HG03097 (cell line): Measurements from ENCODE around the gene ELL2.
"Not testable (repeated sequence)": the region's sequence is repeated elsewhere in the genome, so short reads cannot be mapped to it uniquely, and the experiment has no call there.

Experiments used
- ATAC-seq: cut with Tn5 transposase; IDR thresholded peaks from one replicate; pipeline ENCODE4 v1.9.1; 2021; ENCODE audit not compliant: unreplicated experiment, low FRiP score

ELL2 gene

DNA sequence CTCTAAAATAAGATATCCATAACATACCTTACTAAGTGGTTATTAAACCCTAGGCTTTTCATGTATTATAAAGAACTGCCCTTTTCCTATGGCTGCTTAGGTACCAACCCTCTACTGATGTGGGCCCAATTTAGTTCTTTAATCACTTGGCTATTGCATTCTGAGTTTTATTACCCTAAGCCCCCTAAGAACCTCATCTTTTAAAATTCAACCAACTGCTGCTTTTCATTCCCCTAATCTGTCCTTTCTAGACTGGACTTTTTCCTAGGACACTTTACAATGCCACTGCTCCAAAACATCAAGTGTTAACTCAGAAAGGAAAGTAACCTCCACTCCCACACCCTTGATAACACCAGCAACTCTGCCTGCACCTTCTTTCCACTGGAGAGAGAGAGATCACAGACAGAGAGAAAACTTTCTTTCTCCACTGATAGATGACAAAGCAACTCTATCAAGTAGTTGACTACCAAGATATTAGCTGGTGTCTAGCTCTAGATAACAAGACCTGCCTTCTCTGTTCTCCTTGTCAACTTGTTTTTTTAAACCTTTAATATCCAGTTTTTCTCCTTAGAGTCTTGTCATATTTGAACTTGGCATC is 27.3 kb downstream of the ELL2 start:
- no peak for ATAC-seq

DNA sequence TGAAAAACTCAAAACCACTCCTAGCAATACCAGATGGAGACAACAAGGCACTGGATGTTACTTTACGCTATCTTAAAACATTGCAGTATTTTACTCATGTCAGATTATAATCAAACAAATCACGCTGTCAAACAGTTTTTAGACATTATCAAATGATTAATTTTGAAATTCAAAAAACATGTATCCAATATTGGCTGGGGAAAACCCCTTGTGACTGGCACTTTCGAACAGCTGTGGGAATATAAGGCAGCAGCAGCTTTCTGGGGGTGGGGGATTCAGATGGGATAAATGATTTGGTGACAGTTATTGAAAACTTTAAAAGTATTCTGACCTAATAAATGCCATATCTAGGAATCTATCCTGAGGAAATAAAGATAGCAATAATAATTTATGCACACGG is 28.7 kb downstream of the ELL2 start:
- no peak for ATAC-seq

DNA sequence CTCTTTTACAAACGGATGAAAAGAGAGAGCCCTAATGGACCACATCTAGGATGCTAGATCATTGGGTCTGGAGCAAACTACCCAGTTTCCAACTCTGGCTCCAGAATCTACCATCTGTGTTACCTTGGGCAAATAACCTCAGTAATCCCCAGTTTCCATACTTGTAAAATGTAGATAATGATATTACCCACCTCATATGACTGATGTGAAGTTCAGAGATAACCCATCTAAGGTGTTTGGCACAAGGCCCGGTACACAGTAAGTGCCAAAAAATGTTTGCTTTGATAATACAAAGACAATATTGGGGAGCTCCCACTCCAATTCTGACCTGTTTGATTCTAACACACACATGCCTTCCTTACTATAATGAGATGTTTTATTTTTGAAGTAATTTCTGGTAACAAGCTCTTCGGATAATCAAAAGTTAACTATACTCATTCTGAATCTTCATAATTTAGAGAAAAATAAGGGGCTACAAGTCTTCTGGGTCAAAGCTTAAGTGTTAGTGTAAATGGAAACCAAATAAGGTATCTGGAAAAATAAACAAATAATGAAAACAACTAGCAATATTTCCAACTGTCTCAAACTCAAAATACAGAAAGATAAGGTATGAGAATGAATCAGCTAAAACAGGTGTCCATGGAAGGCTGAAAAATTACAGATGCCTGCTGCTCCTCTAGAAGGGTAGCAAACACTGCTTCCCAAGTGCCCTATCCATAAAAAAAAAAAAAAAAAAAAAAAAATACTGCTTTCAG is 30.4 kb downstream of the ELL2 start:
- no peak for ATAC-seq

DNA sequence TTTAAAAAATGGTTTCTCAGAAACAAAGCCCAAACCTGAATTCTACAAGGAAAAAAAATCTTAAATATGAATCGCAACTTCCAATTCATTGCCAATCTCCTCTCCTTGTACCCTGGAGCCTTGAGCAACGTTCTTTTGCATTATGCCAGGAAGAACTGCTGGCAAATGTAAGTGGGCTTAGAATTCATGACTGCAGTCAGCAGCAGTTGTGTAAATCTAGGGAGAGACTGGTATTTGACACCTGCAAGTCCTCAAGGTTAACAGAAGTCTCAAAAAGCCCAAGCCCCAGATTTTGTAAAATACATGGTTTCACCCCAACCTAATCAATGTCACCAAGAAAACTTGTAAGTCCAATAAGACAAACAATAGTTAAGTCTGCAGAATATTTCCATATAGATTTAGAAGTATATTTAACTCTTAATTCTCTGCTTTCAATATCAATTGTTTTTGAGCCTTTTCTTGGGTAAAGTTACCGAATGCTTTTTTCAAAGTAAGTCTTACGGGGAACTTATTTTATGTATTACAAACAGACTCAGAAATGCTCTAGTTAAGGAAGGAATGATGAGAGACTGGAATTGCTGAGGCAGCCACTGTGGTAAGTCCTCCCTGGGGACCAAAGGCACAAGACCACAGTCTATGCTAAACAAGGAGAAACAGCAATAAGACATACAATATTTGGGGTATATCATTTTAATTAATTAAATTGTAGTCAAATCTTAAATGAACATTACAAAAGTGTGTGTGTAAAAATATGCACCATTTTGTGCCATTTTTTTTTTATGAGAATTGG is 31.3 kb downstream of the ELL2 start:
- no peak for ATAC-seq

DNA sequence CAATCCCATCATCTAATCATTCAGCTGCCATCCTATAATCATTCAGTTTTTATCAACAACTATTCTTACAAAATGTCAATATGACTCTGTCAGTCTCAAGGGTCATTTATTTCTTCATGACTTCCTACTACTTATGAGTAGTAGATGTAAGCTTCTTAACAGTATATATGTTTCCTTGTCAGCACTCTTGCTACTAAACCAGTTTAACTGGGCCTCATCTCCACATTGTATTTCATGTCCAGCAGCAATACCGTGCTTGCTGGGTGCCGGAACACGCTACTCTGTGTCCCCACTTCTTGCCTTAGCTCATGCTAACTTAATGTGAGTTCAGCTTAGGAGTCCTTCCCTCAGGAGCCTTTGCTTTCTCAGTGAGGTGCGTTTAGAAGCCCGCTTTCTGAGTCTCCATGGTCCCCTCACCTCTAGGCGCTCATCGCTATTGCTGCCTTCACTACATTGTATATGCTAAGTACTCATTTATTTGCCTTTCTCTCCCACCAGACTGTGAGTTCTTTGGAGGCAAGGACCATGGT is 32.9 kb downstream of the ELL2 start:
- no peak for ATAC-seq

DNA sequence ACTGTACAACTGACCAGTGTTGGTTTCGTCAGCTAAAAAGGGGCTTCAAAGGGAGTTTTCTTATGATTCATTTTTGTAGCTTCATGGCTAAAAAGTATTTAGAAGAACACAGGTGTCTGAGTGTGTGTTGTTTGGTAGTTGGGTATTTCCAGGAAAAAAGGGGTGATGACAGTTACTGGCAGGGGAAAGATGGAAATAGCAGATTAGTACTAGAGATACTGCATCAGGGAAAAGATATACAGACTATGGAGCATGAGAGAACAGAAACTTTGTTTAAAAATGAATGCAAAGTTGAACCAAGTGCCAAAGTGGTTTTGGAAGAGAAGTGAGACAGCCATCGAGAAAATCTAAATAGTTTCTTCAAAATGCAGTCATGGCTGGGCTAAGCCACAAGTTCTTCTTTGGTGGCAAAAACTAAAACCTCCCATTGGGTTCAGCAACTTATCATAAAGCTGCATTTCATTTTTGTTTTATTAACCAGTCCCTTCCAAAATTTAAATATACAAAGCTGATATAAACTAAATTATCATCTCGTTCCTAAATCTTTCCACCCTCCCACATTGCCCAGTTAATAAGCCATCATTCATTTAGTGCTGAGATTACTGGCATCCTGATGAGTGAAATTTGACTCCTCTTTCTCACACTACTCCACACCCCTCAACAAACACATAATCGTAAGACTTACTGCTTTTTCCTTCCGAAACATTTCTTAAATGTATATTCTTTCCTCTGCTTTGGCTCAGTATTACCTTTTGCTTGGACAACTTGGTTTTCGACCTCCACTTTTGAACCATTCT is 33.5 kb downstream of the ELL2 start:
- peak; percentile 47 for ATAC-seq

DNA sequence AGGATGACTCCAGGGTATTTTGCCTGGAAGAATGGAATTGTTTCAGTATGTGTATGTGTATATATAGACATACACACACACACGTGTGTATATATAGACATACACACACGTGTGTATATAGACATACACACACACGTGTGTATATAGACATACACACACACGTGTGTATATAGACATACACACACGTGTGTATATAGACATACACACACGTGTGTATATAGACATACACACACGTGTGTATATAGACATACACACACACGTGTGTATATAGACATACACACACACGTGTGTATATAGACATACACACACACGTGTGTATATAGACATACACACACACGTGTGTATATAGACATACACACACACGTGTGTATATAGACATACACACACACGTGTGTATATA is 34.4 kb downstream of the ELL2 start:
- not testable (repeated sequence) for ATAC-seq

DNA sequence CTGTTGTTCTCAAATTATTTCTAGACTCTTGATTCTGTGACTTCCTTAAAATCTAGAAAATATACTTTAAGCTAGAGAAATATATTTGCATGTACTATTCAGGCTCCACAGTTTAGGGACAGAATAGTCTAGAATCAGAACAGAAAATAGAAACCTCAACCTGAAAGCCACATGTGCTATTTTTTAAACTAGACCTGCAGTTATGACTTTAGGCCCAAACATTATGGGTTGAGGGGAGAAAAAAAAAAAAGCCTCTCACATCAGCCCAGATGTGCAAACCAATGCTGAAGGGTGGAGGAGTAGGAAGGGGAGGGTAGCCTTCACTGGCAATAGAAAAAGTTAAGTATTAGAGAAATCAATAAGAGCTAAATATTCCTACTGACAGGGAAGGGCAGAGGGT is 35.7 kb downstream of the ELL2 start:
- peak; percentile 36 for ATAC-seq

DNA sequence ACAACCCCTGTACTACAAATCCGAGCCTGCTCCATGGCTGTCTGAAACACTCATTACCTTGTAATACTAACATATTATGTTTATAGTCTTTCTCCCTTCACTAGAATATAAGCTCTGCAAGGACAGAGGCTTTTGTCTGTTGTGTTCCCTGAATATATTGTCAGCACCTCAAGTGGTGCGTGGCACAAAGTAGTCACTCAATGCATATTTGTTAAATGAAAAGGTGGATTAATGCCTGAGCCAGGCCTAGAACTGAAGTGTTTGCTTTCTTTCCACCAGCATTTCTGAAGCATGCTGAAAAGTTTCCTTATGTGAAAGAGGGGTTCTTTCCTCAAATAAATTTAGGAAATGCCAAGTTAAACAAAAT is 36.3 kb downstream of the ELL2 start:
- no peak for ATAC-seq

DNA sequence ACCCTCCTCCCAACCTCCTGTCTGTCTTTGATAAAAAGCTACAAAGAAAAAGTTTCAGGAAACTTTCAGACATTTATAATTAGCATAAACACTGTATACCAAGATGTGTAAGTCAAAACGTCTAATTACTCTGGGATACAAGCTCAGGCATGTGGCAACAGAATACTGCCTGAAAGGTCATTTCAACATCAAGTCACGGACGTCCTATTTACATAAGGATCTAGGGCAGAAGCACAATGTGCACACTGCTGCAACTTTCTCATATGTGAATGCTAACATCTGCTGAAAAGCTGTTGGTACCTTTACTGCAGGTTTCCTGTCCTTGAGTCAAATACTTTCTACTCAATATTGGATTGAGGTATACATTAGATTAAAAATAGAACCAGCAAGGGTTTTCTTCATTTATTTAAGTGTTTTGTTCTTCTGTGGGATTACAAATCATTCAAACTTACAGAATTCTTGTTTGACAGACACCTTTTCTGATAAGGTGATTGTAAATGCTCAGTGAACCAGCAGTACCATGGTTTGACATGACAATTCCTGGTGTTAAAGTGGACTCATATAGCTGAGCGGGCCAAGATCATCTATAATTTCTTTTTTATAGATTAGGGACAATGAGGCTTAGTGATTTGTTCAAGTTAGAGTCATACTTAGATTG is 36.8 kb downstream of the ELL2 start:
- ATAC-seq = no peak

DNA sequence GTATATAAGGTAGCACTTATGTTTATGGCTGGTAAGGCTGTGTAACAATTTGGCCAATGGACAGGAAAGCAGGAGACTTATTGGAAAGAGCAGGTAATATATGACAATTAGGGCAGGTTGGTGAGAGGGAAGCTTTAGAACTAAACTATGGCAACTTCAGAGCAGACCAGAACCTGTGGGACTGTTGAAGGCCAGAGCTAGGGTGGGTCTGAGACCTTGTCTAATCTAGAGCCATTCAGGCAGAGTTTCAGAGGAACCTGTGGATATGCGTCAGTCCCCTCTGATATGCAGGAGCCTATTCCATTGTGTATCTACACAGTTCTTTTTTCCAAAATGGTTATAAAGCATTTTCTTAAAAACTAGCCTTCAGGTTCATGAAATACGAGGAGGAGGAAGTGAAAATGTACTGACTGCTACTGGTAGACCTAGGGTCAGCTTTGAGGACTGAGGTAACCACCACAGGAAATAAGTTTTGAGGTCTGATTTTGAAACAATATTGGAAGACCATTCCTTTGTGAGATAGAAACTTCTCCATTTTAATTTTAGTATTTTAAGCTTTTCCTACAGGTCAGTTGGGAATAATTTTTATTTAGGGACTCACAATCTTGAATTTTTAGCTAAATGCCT is 37.6 kb downstream of the ELL2 start:
- ATAC-seq = peak; percentile 24

DNA sequence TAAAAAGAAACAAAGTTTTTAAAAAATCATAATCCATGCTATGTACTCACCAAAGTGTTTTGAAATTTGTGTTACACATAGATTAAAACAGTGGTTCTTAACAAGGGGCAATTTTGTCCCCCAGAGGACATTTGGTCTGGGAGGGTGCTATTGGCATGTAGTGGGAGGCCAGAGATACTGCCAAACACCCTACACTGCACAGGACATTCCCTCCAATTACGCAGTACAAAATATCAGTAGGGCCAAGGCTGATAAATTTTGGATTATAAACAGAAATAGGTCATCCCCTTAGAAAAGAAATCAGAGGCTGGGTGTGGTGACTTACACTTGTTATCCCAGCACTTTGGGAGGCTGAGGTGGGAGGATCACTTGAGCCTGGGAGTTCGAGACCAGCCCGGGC is 38.9 kb downstream of the ELL2 start:
- ATAC-seq = no peak

DNA sequence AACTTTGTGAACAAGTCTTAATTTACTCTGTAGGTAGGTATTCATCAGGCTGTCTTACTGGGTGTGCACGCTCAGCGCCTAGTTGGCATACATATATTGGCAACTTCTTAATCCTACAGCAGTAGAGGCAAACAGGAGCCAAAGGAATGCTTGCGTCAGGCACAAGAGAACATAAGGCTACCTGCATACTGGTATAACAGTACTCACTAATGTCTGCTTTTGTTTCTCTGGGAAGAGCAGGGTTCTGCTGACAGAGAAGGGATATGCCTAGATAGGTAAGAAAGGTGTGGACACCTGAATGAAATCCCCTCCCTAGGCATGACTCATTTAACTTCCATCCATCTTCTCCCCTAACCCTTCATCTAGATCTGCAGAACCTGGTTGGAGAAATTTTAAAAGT is 40.1 kb downstream of the ELL2 start:
- no peak for ATAC-seq

DNA sequence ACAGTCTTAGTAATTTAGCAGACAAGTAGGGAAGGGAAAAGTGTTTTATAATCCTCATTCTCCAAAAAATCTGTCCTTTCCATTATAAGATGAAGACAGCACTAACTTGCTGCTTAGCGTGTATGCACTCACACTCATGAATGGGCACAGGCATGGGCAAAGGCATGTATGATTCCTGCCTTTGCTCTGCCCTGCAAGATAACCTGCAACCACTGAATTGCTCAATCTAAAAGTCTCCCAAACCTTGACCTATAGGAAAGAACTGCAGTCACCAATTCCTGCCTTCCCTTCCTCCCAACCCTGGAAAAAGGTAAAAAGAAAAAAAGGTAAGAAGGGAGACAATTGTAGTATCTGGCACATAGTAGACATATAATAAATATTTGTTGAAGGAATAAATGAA is 40.8 kb downstream of the ELL2 start:
- ATAC-seq = no peak

DNA sequence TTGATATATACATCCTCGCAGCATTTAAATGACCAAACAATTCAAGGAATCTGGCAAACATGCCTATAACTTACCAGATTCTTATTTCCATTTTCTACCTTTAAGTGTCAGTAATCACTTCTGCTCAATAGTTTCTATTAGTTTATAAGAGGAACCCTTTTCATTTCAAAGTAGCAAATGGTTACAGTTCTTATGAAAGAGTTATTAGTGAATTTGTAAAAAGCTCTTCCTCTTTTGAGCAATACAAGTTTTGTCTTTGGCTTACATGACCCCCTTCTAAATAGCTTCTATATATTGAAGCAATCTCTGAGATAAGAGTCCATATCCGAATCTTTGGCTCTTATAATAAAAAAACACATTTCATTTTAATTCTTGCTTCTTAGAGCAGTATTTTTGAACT is 42.0 kb downstream of the ELL2 start:
- no peak for ATAC-seq

DNA sequence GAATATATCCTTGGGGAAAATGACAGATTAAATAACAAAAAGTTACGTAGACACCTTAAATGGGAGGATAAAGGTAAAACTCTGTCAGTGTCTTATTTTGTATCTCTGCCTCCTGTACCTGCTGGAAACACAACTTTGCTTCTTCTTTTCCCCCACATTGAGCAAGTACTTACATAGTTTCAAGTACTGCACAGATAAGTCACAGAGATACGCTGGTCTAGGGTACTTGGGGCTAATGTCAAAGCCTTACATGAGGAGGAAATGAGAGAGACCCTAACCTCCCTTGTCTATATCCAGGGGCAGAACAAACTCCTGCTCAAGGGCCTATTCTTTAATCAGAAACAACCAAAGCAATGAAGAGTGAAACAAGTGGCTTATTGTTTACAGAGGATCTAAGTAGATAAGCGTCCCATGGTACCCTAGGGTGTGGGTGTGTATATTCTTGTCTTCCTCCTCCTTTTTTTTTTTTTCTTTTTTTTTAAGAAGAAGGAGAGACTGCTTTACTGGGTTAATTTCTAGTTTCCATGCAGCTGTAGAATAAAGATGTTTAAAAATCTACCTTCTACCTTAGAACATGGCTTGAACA is 43.1 kb downstream of the ELL2 start:
- no peak for ATAC-seq

DNA sequence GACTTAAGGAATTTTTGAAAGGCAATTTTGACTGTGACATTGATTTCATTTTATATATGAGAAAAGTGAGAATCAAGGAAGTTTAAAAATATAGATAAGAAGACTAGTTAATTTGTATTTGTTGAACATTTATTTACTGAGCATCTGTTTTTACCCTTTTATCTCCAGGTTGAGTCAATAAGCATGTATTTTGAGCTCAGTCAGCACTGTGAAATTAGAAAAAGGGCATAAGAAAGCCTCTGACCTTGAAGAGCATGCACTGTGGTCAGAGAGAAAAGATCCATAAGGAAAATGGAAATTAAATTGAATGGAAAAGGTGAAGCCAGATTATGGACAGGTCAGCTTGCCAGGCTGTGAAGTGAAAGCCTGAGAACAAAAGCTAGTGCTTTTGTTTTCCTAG is 44.4 kb downstream of the ELL2 start:
- ATAC-seq = no peak

DNA sequence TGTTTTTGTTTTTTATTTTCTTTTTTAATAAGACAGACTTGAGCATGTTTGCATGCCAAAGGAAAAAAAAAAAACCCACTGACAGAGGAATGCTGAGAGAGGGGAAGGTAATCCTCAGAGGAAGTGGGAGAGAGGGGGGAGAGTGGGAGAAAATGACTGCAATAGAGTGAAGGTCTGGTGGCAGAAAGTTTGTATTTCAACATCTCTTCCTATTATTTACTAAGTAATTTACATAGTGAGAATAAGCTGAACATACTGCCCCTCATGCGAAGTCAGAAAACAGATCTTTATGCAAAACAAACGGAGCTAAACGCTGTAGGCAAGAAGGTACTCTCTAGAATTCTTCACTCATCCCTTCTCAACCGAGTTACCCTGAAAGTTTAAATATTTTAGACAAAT is 45.0 kb downstream of the ELL2 start:
- ATAC-seq = no peak

DNA sequence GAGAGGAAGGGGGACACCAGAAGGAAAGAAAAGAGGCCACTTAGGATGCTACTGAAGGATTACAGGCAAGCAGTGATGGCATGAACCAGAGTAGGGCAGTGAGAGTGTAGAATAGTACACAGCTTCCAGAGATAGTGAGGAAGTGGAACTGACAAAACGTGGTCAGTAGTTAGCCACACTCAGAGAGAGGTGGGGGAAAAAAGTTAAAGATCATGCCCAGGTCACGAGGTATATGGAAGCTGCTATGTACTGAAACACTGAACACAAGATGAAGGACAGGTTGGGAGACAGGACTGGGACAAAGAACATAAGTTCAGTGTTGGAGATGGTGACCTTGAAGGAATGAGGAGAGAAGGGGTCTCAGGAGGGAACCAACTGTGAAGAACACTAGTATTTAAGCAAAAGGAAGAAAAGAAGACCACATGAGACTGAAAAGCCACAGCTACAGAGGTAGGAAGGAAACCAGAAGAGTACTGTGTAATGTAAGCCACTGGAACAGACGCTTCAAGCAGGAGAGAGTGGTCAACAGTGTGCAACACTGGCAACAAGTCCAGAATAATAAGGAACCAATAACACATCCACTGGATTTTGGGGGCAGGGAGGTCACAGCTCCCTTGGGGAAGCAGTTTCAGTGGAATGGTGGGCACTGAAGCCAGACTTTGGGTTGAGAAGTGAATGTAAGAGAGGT is 45.5 kb downstream of the ELL2 start:
- ATAC-seq = peak; percentile 66
